ENCODE measurements around the gene PVALB.
"Not testable (repeated sequence)": the region's sequence is repeated elsewhere in the genome, so short reads cannot be mapped to it uniquely, and the experiment has no call there.

PVALB gene

DNA sequence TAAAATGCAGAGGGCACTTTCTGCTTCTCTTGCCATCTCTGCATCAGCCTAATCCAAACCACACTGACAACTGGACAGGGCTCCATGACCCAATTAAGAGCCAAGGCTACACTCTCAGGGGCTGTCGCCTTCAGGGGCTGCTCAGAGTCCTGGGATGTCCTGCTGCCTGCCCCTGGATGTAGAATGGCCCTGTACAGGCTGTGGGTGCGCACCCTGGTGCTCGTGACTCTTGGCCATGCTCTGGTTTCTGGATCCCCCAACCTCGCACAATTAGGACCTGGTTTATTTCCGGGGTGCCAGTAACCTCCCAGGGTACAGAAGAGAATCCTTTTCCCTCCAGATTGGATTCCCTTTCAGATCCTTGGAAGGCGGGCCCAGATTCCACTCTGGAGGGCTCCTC is 52.2 kb downstream of the PVALB start:
- in situ Hi-C loops (cut with HindIII; ENCODE audit: low pct_unique_long_range_greater_than_20kb, low sequenced_read_pairs): no loop called here
- no peak for TF ChIP-seq JUND (IDR thresholded peaks at IDR 0.05; ENCODE audit: low read depth)
- DNase-seq (ENCODE audit: low read depth in 1 of 2, low spot score in 1 of 2): no peak

DNA sequence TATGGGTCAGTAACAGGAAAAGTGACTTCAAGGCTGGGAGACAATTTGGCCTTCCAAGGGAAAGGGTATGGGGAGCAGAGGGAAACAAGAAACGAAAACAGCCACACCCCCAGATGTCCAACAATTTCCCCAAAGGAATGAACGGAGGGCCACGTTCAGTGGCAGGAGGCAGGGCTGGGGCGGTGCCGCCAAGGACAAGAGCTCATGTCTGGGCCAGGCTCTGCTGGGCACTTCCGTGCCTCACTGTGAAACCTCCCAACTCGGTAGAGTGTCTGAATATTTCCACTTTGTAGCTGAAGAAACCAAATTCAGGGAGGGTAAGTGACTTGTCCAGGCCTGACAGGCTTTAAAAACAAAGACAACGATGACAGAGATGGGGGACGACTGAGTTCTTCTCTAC is 52.8 kb downstream of the PVALB start:
- no peak for TF ChIP-seq JUND (IDR thresholded peaks at IDR 0.05; ENCODE audit: low read depth)
- in situ Hi-C loops (cut with HindIII; ENCODE audit: low pct_unique_long_range_greater_than_20kb, low sequenced_read_pairs): no loop called here
- DNase-seq (ENCODE audit: low read depth in 1 of 2, low spot score in 1 of 2): no peak

DNA sequence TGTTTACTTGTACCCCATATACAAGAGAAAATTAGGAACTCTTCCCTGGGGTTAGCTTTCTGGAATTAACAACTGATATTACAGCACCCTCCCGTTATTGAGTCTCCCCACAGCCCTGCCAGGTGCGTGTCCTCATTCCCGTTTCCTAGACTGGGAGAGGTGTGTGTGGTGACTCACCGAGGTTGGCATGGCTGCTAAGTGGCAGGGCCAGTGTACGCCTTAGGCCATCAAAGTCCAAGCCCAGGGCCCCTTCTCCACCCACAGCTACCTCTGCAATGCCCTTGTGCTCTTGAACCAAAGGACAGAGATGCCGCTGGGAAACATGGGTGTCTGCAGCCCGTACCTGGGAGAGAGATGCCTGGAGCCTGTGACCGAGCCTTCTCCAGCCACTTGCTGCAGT is 53.3 kb downstream of the PVALB start:
- in situ Hi-C loops (cut with HindIII; ENCODE audit: low pct_unique_long_range_greater_than_20kb, low sequenced_read_pairs): no loop called here
- no peak for TF ChIP-seq JUND (IDR thresholded peaks at IDR 0.05; ENCODE audit: low read depth)
- DNase-seq (ENCODE audit: low read depth in 1 of 2, low spot score in 1 of 2): no peak

DNA sequence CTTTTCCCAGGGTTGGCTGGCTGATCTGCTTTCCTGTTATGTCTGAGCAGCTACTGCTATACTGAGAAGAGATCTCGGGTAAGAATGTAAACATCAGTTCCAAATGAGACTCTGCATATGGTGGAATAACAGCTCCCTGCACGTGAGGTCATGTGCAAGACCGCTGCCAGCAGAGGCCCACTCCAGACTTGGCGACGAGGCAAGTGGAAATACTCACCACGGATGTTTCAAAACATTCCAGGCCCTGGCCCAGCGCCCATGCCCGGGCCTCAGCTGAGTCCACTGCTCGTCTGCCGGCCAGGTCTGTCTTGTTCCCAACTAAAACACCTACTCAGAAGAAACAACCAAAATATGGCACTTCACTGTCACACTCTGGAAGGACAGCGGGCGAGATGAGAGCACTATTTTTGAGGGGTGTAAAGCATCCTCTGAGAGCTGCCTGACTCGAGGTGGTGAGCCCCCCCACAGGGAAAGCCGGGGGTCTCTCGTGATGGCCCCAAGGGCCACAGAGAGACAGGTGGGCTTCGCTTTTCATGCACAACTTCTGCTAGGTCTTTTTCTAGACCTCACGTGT is 54.1 kb downstream of the PVALB start:
- TF ChIP-seq JUND (IDR thresholded peaks at IDR 0.05; ENCODE audit: low read depth): no peak
- in situ Hi-C loops (cut with HindIII; ENCODE audit: low pct_unique_long_range_greater_than_20kb, low sequenced_read_pairs): no loop called here
- DNase-seq (ENCODE audit: low read depth in 1 of 2, low spot score in 1 of 2): no peak

DNA sequence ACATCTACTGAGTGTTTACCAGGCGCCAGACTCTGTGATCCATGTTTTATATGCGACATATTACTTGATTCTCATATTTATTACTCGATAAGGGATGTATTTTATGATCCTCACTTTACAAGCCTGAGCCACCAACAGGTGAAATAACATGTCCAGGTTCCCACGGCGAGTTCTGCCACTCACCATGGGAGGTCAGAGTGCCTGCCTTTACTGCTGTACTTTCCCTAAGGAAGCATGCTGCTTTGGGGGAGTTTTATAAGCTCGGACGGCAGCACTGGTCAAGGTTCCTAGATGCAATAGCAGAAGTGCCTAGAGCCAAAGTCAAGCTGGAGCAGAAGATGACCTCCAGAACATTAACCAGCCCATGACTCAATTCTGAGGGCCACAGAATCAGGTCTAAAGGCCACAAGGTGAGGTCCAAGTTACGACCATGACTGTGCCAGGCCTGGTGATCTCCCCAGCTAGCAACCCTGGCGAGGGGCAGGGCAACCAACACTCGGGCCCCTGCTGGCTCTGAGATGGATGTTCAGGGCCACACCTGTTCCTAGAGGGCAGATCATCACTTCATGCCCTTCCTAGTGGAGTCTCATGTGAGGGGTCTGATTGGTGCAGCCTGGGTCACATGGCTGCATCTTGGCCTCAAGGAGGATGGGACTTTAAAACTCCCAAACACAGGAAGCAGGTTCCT is 55.1 kb downstream of the PVALB start:
- TF ChIP-seq JUND (IDR thresholded peaks at IDR 0.05; ENCODE audit: low read depth): no peak
- DNase-seq (ENCODE audit: low read depth in 1 of 2, low spot score in 1 of 2): no peak
- in situ Hi-C loops (cut with HindIII; ENCODE audit: low pct_unique_long_range_greater_than_20kb, low sequenced_read_pairs): no loop called here

GRCh38 chr22:36760786-36761185 is 56.0 kb downstream of the PVALB start:
- TF ChIP-seq JUND (IDR thresholded peaks at IDR 0.05; ENCODE audit: low read depth): no peak
- no peak for DNase-seq (ENCODE audit: low read depth in 1 of 2, low spot score in 1 of 2)
- in situ Hi-C loops (cut with HindIII; ENCODE audit: low pct_unique_long_range_greater_than_20kb, low sequenced_read_pairs): no loop called here

DNA sequence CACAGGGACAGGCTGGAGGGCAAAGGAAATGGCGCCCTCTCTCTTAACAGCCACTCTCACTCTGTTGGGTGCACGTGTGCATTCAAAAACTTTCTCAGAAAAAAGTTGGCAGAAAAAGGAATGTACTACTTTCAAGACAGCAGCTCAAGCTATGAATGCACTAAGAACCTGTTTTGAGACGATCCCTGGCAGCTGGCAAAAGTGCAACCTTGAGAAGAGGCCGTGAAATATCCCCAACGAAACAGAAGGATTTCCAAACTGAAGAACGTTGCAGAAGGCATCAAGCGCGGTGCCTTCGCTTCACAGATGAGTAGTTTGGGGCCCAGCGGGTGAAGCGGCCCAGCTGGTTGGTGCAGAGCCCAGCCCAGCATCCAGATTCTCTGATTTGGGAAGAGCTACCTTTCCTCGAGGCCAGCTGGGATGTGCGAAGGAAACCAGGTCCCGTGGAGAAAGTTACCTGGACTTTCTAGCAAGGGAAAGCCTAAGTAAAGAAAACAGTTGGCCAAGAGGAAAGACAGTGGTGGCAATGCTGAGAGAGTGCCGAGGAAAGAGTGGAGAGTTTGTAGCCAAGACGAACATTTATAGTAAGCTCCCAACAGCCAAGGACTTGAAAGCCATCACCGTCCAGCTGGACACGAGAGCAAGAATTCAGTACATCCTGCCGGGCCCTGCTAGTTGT is 57.2 kb downstream of the PVALB start:
- no peak for TF ChIP-seq JUND (IDR thresholded peaks at IDR 0.05; ENCODE audit: low read depth)
- DNase-seq (ENCODE audit: low read depth in 1 of 2, low spot score in 1 of 2): no peak
- in situ Hi-C loops (cut with HindIII; ENCODE audit: low pct_unique_long_range_greater_than_20kb, low sequenced_read_pairs): no loop called here

- no peak for TF ChIP-seq JUND (IDR thresholded peaks at IDR 0.05; ENCODE audit: low read depth)
- DNase-seq (ENCODE audit: low read depth in 1 of 2, low spot score in 1 of 2): no peak
- in situ Hi-C loops (cut with HindIII; ENCODE audit: low pct_unique_long_range_greater_than_20kb, low sequenced_read_pairs): no loop called here
Observed at GRCh38 chr22:36758792-36759271, 58.0 kb downstream of the PVALB start.

GRCh38 chr22:36757668-36758211 is 59.1 kb downstream of the PVALB start:
- in situ Hi-C loops (cut with HindIII; ENCODE audit: low pct_unique_long_range_greater_than_20kb, low sequenced_read_pairs): no loop called here
- peak; percentile 32 to 73 for DNase-seq (ENCODE audit: low read depth in 1 of 2, low spot score in 1 of 2)
- no peak for TF ChIP-seq JUND (IDR thresholded peaks at IDR 0.05; ENCODE audit: low read depth)

GRCh38 chr22:36756746-36757655 is 59.8 kb downstream of the PVALB start:
- in situ Hi-C loops (cut with HindIII; ENCODE audit: low pct_unique_long_range_greater_than_20kb, low sequenced_read_pairs): no loop called here
- no peak for DNase-seq (ENCODE audit: low read depth in 1 of 2, low spot score in 1 of 2)
- no peak for TF ChIP-seq JUND (IDR thresholded peaks at IDR 0.05; ENCODE audit: low read depth)

DNA sequence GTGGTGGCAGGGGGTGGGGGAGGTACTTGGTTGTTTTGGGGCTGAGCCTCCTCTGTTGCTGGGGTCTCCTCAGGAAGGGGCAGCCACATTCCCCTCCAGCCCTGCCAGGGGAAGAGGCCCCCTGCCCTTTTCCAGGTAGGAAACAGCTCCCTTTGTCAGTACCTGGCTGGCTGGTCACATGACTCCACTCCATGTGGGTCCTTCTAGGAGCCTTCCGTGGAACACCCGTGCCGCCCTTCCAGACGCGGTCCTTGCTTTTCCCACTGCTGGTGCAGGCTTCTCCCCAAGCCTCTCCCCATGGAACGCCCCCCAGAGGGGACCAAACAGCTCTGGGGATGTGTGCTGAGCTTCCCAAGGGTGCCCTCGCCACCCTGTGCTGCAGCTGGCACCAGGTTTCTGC is 60.8 kb downstream of the PVALB start:
- no peak for DNase-seq (ENCODE audit: low read depth in 1 of 2, low spot score in 1 of 2)
- in situ Hi-C loops (cut with HindIII; ENCODE audit: low pct_unique_long_range_greater_than_20kb, low sequenced_read_pairs): no loop called here
- TF ChIP-seq JUND (IDR thresholded peaks at IDR 0.05; ENCODE audit: low read depth): no peak

- no peak for TF ChIP-seq JUND (IDR thresholded peaks at IDR 0.05; ENCODE audit: low read depth)
- no peak for DNase-seq (ENCODE audit: low read depth in 1 of 2, low spot score in 1 of 2)
- in situ Hi-C loops (cut with HindIII; ENCODE audit: low pct_unique_long_range_greater_than_20kb, low sequenced_read_pairs): no loop called here
Observed at GRCh38 chr22:36755316-36755715, 61.5 kb downstream of the PVALB start.

- DNase-seq (ENCODE audit: low read depth in 1 of 2, low spot score in 1 of 2); in situ Hi-C loops (cut with HindIII; ENCODE audit: low pct_unique_long_range_greater_than_20kb, low sequenced_read_pairs): not testable (repeated sequence)
Observed at GRCh38 chr22:36754881-36755280, 62.0 kb downstream of the PVALB start.
